ENCODE results near the gene PPID. TPM values are rescaled to one million over a fixed set of nuclear protein-coding genes. Genes with fewer than 3 reads are reported as not detected.

Gene PPID
- total RNA-seq: 10 to 100 TPM; 10.6 to 24.1 (median 17.9) TPM

- DNase-seq (ENCODE audit: low spot score in 2 of 2): peak; percentile 75 to 96
- peak within 1 kb of the TSS; percentile 95 for H3K4me3 ChIP-seq (ENCODE audit: low read depth, poor library complexity, severe bottlenecking)
- WGBS, 2 donors: 0% methylated on average over 46 to 56 of the region's 65 CpGs
- TF ChIP-seq, protein P1, sequence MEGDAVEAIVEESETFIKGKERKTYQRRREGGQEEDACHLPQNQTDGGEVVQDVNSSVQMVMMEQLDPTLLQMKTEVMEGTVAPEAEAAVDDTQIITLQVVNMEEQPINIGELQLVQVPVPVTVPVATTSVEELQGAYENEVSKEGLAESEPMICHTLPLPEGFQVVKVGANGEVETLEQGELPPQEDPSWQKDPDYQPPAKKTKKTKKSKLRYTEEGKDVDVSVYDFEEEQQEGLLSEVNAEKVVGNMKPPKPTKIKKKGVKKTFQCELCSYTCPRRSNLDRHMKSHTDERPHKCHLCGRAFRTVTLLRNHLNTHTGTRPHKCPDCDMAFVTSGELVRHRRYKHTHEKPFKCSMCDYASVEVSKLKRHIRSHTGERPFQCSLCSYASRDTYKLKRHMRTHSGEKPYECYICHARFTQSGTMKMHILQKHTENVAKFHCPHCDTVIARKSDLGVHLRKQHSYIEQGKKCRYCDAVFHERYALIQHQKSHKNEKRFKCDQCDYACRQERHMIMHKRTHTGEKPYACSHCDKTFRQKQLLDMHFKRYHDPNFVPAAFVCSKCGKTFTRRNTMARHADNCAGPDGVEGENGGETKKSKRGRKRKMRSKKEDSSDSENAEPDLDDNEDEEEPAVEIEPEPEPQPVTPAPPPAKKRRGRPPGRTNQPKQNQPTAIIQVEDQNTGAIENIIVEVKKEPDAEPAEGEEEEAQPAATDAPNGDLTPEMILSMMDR (IDR thresholded peaks at IDR 0.05): no peak
- no peak for TF ChIP-seq POLR2A (IDR thresholded peaks at IDR 0.05)
- intact Hi-C loops (cut with DNase I; ENCODE audit: low total_unique reads): loop anchor here (10.0 kb wide), 1 partner anchor 452 kb away; no protein-coding TSS in a partner anchor
Measured at GRCh38 chr4:158722917-158723793, at the start of gene PPID. Gene PPID, minus strand, starts transcription at chr4:158723396. Its CDS starts 108 bp downstream, at chr4:158723288.

GRCh38 chr4:158771776-158772175, 48.6 kb upstream of the PPID start:
- 54 to 56% methylated on average over 2 of the region's 2 CpGs for WGBS, 2 donors

DNA sequence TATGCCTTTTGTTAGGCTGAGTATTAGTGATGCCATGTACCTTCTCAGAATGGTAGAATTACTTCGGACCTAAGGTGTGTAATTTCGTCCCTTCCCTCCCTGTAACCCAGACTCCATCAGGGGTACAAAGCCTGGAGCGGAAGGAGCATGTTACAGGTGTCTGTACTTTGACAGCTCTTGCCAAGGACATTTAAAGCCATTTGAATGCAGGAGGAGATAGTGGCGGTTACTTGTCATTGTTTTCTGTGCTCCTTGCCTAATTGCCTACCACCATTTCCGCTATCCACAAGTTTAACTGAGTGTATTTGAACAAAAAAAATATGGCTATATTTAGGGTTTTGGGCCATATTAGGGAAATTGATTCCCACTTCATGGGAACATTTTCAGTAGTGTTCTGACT, 47.5 kb upstream of the PPID start:
- TF ChIP-seq POLR2A (IDR thresholded peaks at IDR 0.05): no peak
- TF ChIP-seq, protein P1 (IDR thresholded peaks at IDR 0.05): no peak
- WGBS, 2 donors: 82 to 83% methylated on average over 5 of the region's 5 CpGs
- intact Hi-C loops (cut with DNase I; ENCODE audit: low total_unique reads): no loop called here
- no peak for DNase-seq (ENCODE audit: low spot score in 2 of 2)
- H3K4me3 ChIP-seq (ENCODE audit: low read depth, poor library complexity, severe bottlenecking): no peak overlapping the region

More at GRCh38 chr4:158771776-158772175, 48.6 kb upstream of the PPID start:
- DNase-seq (ENCODE audit: low spot score in 2 of 2): no peak
- intact Hi-C loops (cut with DNase I; ENCODE audit: low total_unique reads): no loop called here
- TF ChIP-seq, protein P1 (IDR thresholded peaks at IDR 0.05): no peak
- TF ChIP-seq POLR2A (IDR thresholded peaks at IDR 0.05): no peak
- H3K4me3 ChIP-seq (ENCODE audit: low read depth, poor library complexity, severe bottlenecking): no peak overlapping the region

- DNase-seq (ENCODE audit: low spot score in 2 of 2): peak; percentile 29 to 91
- intact Hi-C loops (cut with DNase I; ENCODE audit: low total_unique reads): no loop called here
- 0 to 2% methylated on average over 40 to 47 of the region's 49 CpGs for WGBS, 2 donors
- peak overlapping the region; percentile 73 for H3K4me3 ChIP-seq (ENCODE audit: low read depth, poor library complexity, severe bottlenecking)
- TF ChIP-seq, protein P1 (IDR thresholded peaks at IDR 0.05): no peak
- TF ChIP-seq POLR2A (IDR thresholded peaks at IDR 0.05): no peak
Measured at GRCh38 chr4:158769175-158769921, 46.2 kb upstream of the PPID start.

- H3K4me3 ChIP-seq (ENCODE audit: low read depth, poor library complexity, severe bottlenecking): peak within 1 kb of the TSS; percentile 73
- TF ChIP-seq, protein P1 (IDR thresholded peaks at IDR 0.05): no peak
- TF ChIP-seq POLR2A (IDR thresholded peaks at IDR 0.05): no peak
- 0 to 2% methylated on average over 17 to 51 of the region's 88 CpGs for WGBS, 2 donors
- DNase-seq (ENCODE audit: low spot score in 2 of 2): peak; percentile 53 to 95
- intact Hi-C loops (cut with DNase I; ENCODE audit: low total_unique reads): no loop called here
Measured at GRCh38 chr4:158768555-158769174, 45.5 kb upstream of the PPID start, which contains the start of gene FNIP2. Gene FNIP2, plus strand, starts transcription at chr4:158769026. Its CDS starts 187 bp downstream, at chr4:158769213.

All from lower leg skin (tissue), 4 donors.